BLaER1 (cell line): ENCODE data around the gene PRKAG2.
"Not testable (repeated sequence)": the region's sequence is repeated elsewhere in the genome, so short reads cannot be mapped to it uniquely, and the experiment has no call there.

Experiments
- H3K27ac ChIP-seq: shearing (Covaris generic); formaldehyde crosslinking; 2 replicates; pipeline ENCODE4 v1.8.1; 2022
- H3K27me3 ChIP-seq: shearing (Covaris generic); formaldehyde crosslinking; 2 replicates; pipeline ENCODE4 v1.8.1; 2022
- H3K36me3 ChIP-seq: shearing (Covaris generic); formaldehyde crosslinking; 2 replicates; pipeline ENCODE4 v1.8.1; 2022
- H3K4me1 ChIP-seq: shearing (Covaris generic); formaldehyde crosslinking; 2 replicates; pipeline ENCODE4 v1.8.1; 2022
- H3K4me2 ChIP-seq: shearing (Covaris generic); formaldehyde crosslinking; 2 replicates; pipeline ENCODE4 v1.8.1; 2022
- H3K4me3 ChIP-seq: shearing (Covaris generic); formaldehyde crosslinking; 2 replicates; pipeline ENCODE4 v1.8.1; 2022
- H3K9ac ChIP-seq: shearing (Covaris generic); formaldehyde crosslinking; 2 replicates; pipeline ENCODE4 v1.8.1; 2022
- H3K9me3 ChIP-seq: shearing (Covaris generic); formaldehyde crosslinking; 2 replicates; pipeline ENCODE4 v1.8.1; 2022
- H4K20me1 ChIP-seq: shearing (Covaris generic); formaldehyde crosslinking; 2 replicates; pipeline ENCODE4 v1.8.1; 2022
- Cebpa-rat ChIP-seq: shearing (Covaris generic); IDR thresholded peaks from 2 replicates; pipeline ENCODE4 v1.8.1; 2022

PRKAG2 gene

DNA sequence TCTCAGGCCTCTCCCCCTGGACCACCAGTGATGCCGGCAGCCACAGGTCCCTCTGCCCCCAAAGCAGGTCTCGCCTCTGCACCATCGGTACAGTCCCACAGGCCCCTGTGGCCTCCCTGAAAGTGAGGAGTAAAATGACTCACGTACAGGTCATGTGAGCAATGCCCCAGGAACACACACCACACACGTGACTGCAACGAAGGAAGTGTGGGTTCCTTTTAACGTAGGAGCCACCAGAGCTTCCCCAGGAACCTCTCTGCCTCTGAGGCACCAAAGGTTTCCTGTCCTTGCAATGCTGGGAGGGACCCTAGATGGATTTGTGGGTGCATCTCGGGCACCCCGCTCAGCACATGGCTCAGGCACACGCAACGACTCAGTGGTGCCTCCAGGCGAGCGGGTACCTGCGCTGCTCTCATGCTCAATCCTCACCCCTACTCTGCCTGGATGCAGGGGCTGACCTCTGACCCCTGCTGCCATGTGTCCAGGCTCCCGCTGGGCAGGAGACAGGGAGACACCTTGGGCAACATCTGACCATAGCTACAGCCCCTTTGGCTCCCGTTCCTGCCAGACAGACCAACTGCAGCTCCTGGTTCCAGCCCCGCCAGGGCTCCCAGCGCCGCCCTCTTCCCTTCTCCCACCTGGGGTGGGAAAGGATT, 120.7 kb downstream of the PRKAG2 start:
- H3K27ac ChIP-seq, result peak overlapping the region; percentile 70
- no peaks in the 10 kb centered on the region for H3K9me3 ChIP-seq
- H3K4me1 ChIP-seq, result peaks cover 37% of the 10 kb centered on the region
- H4K20me1 ChIP-seq, result 0 out of 2 replicates have a peak, but pooled peaks cover 5% of the 10 kb centered on the region
- no peaks in the 10 kb centered on the region for H3K27me3 ChIP-seq
- H3K4me3 ChIP-seq, result no peak overlapping the region; the same call in 1 of the 2 replicates
- H3K9ac ChIP-seq, result no peak overlapping the region
- no peak for TF ChIP-seq Cebpa-rat
- H3K4me2 ChIP-seq, result peak overlapping the region; percentile 77
- no peaks in the 10 kb centered on the region for H3K36me3 ChIP-seq

GRCh38 chr7:151755131-151755801, 121.6 kb downstream of the PRKAG2 start:
- TF ChIP-seq Cebpa-rat, result no peak
- Histone ChIP-seq H3K27me3 (no peaks in the 10 kb centered on the region), H3K9me3 (no peaks in the 10 kb centered on the region), H3K4me3 (no peak overlapping the region; the same call in 1 of the 2 replicates), H3K4me1 (peaks cover 37% of the 10 kb centered on the region), H4K20me1 (0 out of 2 replicates have a peak, but pooled peaks cover 5% of the 10 kb centered on the region), H3K4me2 (peak overlapping the region; percentile 77), H3K27ac (peak overlapping the region; percentile 70), H3K36me3 (no peaks in the 10 kb centered on the region), H3K9ac (no peak overlapping the region)

- H3K27ac ChIP-seq, result peak overlapping the region; percentile 70
- H3K9me3 ChIP-seq, result no peaks in the 10 kb centered on the region
- TF ChIP-seq Cebpa-rat, result no peak
- peak overlapping the region; percentile 77 for H3K4me2 ChIP-seq
- no peak overlapping the region for H3K9ac ChIP-seq
- no peaks in the 10 kb centered on the region for H3K36me3 ChIP-seq
- 0 out of 2 replicates have a peak, but pooled peaks cover 5% of the 10 kb centered on the region for H4K20me1 ChIP-seq
- H3K27me3 ChIP-seq, result no peaks in the 10 kb centered on the region
- H3K4me3 ChIP-seq, result no peak overlapping the region
- peaks cover 37% of the 10 kb centered on the region for H3K4me1 ChIP-seq
Measured at GRCh38 chr7:151754688-151755130, 122.2 kb downstream of the PRKAG2 start.

DNA sequence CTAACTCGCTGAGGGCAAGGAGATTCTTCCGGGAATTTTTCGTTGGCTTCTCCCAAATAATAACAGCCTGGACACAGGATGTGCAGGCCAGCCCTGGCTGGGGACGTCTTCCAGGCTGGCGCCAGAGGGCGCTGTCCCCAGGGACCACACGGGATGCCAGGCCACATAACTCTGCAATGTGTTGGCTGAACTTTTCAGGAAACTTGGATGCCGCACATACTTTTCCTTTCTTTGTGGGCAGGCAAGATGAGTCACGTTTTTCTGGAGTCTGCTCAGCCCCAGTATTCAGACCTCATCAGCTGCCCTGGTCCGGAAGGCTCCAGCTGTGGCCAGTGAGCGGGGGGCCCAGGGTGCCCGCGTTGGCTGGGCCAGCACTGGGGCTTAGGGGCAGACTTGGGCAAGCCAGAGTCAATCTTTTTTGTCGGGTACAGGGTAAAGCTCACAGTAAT, 122.7 kb downstream of the PRKAG2 start:
- Histone ChIP-seq H3K9ac (no peak overlapping the region; the same call in 1 of the 2 replicates), H3K4me2 (peak overlapping the region; percentile 67), H3K27me3 (no peaks in the 10 kb centered on the region), H3K36me3 (no peaks in the 10 kb centered on the region), H3K9me3 (no peaks in the 10 kb centered on the region), H3K27ac (peak overlapping the region; percentile 41; the same call in 1 of the 2 replicates), H3K4me1 (peaks cover 37% of the 10 kb centered on the region), H3K4me3 (no peak overlapping the region), H4K20me1 (0 out of 2 replicates have a peak, but pooled peaks cover 3% of the 10 kb centered on the region)
- no peak for TF ChIP-seq Cebpa-rat

GRCh38 chr7:151752816-151753595, 123.9 kb downstream of the PRKAG2 start:
- no peaks in the 10 kb centered on the region for H4K20me1 ChIP-seq
- no peaks in the 10 kb centered on the region for H3K27me3 ChIP-seq
- no peak for TF ChIP-seq Cebpa-rat
- H3K9ac ChIP-seq, result no peak overlapping the region
- H3K36me3 ChIP-seq, result no peaks in the 10 kb centered on the region
- H3K4me3 ChIP-seq, result no peak overlapping the region
- H3K27ac ChIP-seq, result no peak overlapping the region
- no peak overlapping the region for H3K4me2 ChIP-seq
- H3K9me3 ChIP-seq, result no peaks in the 10 kb centered on the region
- peaks cover 37% of the 10 kb centered on the region for H3K4me1 ChIP-seq

GRCh38 chr7:151752037-151752436, 124.9 kb downstream of the PRKAG2 start:
- H3K27ac ChIP-seq, result no peak overlapping the region
- no peaks in the 10 kb centered on the region for H3K36me3 ChIP-seq
- no peaks in the 10 kb centered on the region for H3K27me3 ChIP-seq
- H3K9me3 ChIP-seq, result no peaks in the 10 kb centered on the region
- peaks cover 36% of the 10 kb centered on the region for H3K4me1 ChIP-seq
- H3K4me2 ChIP-seq, result no peak overlapping the region
- no peak for TF ChIP-seq Cebpa-rat
- H3K9ac ChIP-seq, result no peak overlapping the region
- H3K4me3 ChIP-seq, result no peak overlapping the region
- no peaks in the 10 kb centered on the region for H4K20me1 ChIP-seq

GRCh38 chr7:151748733-151749132, 128.2 kb downstream of the PRKAG2 start:
- Histone ChIP-seq H3K4me3 (no peak overlapping the region), H3K27me3 (no peaks in the 10 kb centered on the region), H3K9me3 (no peaks in the 10 kb centered on the region), H3K4me2 (no peak overlapping the region), H4K20me1 (no peaks in the 10 kb centered on the region), H3K9ac (no peak overlapping the region), H3K27ac (no peak overlapping the region), H3K4me1 (peaks cover 15% of the 10 kb centered on the region), H3K36me3 (no peaks in the 10 kb centered on the region)
- TF ChIP-seq Cebpa-rat, result no peak

GRCh38 chr7:151748021-151748420, 128.9 kb downstream of the PRKAG2 start:
- not testable (repeated sequence) for H4K20me1 ChIP-seq, H3K27ac ChIP-seq, H3K36me3 ChIP-seq, H3K27me3 ChIP-seq, H3K9ac ChIP-seq, H3K9me3 ChIP-seq, H3K4me3 ChIP-seq, H3K4me2 ChIP-seq
- H3K4me1 ChIP-seq, result peaks cover 20% of the 10 kb centered on the region

GRCh38 chr7:151745706-151746105, 131.2 kb downstream of the PRKAG2 start:
- TF ChIP-seq Cebpa-rat, result no peak
- no peak overlapping the region for H3K4me2 ChIP-seq

More at GRCh38 chr7:151745706-151746105, 131.2 kb downstream of the PRKAG2 start:
- Histone ChIP-seq H3K36me3 (no peaks in the 10 kb centered on the region), H3K9ac (no peak overlapping the region), H4K20me1 (no peaks in the 10 kb centered on the region), H3K9me3 (no peaks in the 10 kb centered on the region), H3K27me3 (no peaks in the 10 kb centered on the region), H3K27ac (no peak overlapping the region), H3K4me3 (no peak overlapping the region), H3K4me1 (peaks cover 37% of the 10 kb centered on the region)
